PC-3 (cell line): ENCODE data around the gene P2RY6.

Experiments used
- EZH2 ChIP-seq: fragments of 300-600 bp; sonication (generic); IDR thresholded peaks from one replicate; pipeline ENCODE4 v1.6.1; 2017; ENCODE audit warnings: antibody characterized with exemption, mild to moderate bottlenecking, low read length; ENCODE audit not compliant: unreplicated experiment
- EZH2phosphoT487 ChIP-seq: fragments of 300-600 bp; sonication (generic); IDR thresholded peaks from 2 replicates; pipeline ENCODE4 v1.6.1; 2018; ENCODE audit warnings: mild to moderate bottlenecking, antibody characterized with exemption, low read length, borderline replicate concordance
- TF ChIP-seq, protein P1 (sequence below): fragments of 300-600 bp; sonication (generic); conservative IDR thresholded peaks from 2 replicates; pipeline ENCODE4 v1.5.1; 2017; ENCODE audit warnings: antibody characterized with exemption, low read depth, mild to moderate bottlenecking, low read length

DNA sequence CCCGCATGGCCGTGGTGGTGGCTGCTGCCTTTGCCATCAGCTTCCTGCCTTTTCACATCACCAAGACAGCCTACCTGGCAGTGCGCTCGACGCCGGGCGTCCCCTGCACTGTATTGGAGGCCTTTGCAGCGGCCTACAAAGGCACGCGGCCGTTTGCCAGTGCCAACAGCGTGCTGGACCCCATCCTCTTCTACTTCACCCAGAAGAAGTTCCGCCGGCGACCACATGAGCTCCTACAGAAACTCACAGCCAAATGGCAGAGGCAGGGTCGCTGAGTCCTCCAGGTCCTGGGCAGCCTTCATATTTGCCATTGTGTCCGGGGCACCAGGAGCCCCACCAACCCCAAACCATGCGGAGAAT is 25.1 kb downstream of the P2RY6 start:
- TF ChIP-seq, protein P1, sequence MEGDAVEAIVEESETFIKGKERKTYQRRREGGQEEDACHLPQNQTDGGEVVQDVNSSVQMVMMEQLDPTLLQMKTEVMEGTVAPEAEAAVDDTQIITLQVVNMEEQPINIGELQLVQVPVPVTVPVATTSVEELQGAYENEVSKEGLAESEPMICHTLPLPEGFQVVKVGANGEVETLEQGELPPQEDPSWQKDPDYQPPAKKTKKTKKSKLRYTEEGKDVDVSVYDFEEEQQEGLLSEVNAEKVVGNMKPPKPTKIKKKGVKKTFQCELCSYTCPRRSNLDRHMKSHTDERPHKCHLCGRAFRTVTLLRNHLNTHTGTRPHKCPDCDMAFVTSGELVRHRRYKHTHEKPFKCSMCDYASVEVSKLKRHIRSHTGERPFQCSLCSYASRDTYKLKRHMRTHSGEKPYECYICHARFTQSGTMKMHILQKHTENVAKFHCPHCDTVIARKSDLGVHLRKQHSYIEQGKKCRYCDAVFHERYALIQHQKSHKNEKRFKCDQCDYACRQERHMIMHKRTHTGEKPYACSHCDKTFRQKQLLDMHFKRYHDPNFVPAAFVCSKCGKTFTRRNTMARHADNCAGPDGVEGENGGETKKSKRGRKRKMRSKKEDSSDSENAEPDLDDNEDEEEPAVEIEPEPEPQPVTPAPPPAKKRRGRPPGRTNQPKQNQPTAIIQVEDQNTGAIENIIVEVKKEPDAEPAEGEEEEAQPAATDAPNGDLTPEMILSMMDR: no peak
- no peak for TF ChIP-seq EZH2
- no peak for TF ChIP-seq EZH2phosphoT487
